Esophagus squamous epithelium (tissue), 5 donors: ENCODE measurements around the gene RUNX1. TPM values are rescaled to one million over a fixed set of nuclear protein-coding genes. Genes with fewer than 3 reads are reported as not detected.

Experiments
- DNase-seq: peaks from one replicate; lab custom pipeline; 2025; lab: John Stamatoyannopoulos, UW
- H3K27ac ChIP-seq, 4 donors: fragments of 200-600 bp; sonication (generic); one replicate each; pipeline ENCODE4 v1.5.1; 2016 to 2019; ENCODE audit warnings: mild to moderate bottlenecking in 1 of 4
- H3K27me3 ChIP-seq, 4 donors: fragments of 200-600 bp; sonication (generic); 1 replicate in 3 of 4; 2 replicates in 1 of 4; pipeline versions ENCODE4 v1.5.1 to v1.6.0; 2017 to 2021; ENCODE audit warnings: antibody characterized with exemption in 1 of 4
- H3K36me3 ChIP-seq, 3 donors: fragments of 200-600 bp; sonication (generic); one replicate each; pipeline ENCODE4 v1.5.1; 2016 to 2019
- H3K4me1 ChIP-seq, 3 donors: fragments of 200-600 bp; sonication (generic); one replicate each; pipeline ENCODE4 v1.5.1; 2017 to 2019
- H3K4me3 ChIP-seq, 4 donors: fragments of 200-600 bp; sonication (generic); 1 replicate in 3 of 4; 2 replicates in 1 of 4; pipeline ENCODE4 v1.5.1; 2016 to 2019; ENCODE audit warnings: mild to moderate bottlenecking in 2 of 4, moderate library complexity in 1 of 4
- H3K9me3 ChIP-seq, 3 donors: fragments of 200-600 bp; sonication (generic); one replicate each; pipeline ENCODE4 v1.5.1; 2016 to 2019
- POLR2A ChIP-seq, 4 donors: fragments of 450-650 bp; IDR thresholded peaks; one replicate each; pipeline ENCODE4 v1.6.1; 2017; ENCODE audit warnings: antibody characterized with exemption in 4 of 4, mild to moderate bottlenecking in 4 of 4, moderate library complexity in 3 of 4
- WGBS, 2 donors: methylation state at CpG; one replicate each; pipeline ENCODE4 v1.1.5; 2018; 5-methylcytosine and 5-hydroxymethylcytosine counted together
- intact Hi-C: fragments of 100-400 bp; cut with DNase I; formaldehyde crosslinking; loops from one replicate; pipeline ENCODE4 v1.15.0; 2022
- total RNA-seq, 4 donors: library from RNA; depleted of rRNA; stranded (reverse); fragments of >200 nt; gene quantifications; one replicate each; pipeline ENCODE4 v1.1.0, GENCODE V29; 2016
- TF ChIP-seq, protein P1 (sequence below), 6 experiments: fragments of 450-650 bp in 4 of 6; fragments of 200-600 bp in 2 of 6; sonication (generic) in 2 of 6; IDR thresholded peaks; one replicate each; pipeline ENCODE4 v1.5.1; 2016 to 2019; ENCODE audit warnings: antibody characterized with exemption in 6 of 6, mild to moderate bottlenecking in 4 of 6, moderate library complexity in 4 of 6
- donor health status: DM: yes; HTN: yes; CAD: no.

The RUNX1 gene
- total RNA-seq, 4 donors from 2014 or later = 8.2 to 25.4 (median 18.3) TPM

DNA sequence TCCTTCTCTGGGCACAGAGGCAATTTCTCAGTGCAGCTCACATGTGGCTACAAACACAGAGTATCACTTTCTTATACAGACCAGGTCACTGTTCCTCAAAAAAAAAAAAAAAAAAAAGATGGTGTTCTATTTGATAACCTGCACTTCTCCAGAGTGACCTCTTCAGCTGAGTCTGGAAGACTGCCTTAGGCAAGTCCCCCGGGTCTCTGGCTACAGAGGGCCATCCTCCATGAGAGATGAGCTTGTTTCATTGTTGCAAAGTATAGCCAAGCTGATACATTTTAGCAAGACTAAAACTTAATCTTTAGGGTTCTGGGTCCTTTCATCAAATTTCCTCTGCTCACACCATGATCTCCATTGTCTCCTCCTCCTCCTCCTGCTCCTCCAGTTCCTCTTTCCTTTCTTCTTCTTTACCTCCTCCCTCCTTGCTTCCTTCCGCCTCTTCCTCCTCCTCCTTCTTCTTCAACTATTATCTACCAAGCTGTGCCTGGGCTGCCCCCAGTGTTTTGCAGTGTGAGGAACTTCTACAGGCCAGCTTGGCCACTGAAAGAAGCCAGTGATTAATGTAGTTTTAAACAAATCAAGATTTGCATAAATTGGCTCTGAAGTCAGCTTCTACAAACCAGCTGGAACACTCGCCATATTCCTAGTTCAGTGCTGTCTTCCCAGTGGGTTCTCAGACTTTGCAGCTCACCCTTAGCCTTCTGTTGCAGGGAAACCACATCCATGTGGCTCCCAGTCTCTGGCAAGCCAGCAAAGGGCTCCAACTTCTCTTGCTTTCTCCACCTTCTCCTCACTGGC, 139.4 kb downstream of the RUNX1 start:
- TF ChIP-seq, protein P1, sequence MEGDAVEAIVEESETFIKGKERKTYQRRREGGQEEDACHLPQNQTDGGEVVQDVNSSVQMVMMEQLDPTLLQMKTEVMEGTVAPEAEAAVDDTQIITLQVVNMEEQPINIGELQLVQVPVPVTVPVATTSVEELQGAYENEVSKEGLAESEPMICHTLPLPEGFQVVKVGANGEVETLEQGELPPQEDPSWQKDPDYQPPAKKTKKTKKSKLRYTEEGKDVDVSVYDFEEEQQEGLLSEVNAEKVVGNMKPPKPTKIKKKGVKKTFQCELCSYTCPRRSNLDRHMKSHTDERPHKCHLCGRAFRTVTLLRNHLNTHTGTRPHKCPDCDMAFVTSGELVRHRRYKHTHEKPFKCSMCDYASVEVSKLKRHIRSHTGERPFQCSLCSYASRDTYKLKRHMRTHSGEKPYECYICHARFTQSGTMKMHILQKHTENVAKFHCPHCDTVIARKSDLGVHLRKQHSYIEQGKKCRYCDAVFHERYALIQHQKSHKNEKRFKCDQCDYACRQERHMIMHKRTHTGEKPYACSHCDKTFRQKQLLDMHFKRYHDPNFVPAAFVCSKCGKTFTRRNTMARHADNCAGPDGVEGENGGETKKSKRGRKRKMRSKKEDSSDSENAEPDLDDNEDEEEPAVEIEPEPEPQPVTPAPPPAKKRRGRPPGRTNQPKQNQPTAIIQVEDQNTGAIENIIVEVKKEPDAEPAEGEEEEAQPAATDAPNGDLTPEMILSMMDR (IDR thresholded peaks at IDR 0.05) = no peak
- TF ChIP-seq POLR2A (IDR thresholded peaks at IDR 0.05) = no peak
- WGBS, 2 donors = 45 to 72% methylated on average over 3 of the region's 3 CpGs
- Histone ChIP-seq H3K27me3 (peaks cover 0 to 33% (median 0%) of the 10 kb centered on the region in 4 donors), H3K4me3 (no peak overlapping the region), H3K9me3 (no peaks in the 10 kb centered on the region), H3K4me1 (no peaks in the 10 kb centered on the region), H3K27ac (no peak overlapping the region), H3K36me3 (no peaks in the 10 kb centered on the region)
- intact Hi-C loops = no loop called here
- DNase-seq = no peak

DNA sequence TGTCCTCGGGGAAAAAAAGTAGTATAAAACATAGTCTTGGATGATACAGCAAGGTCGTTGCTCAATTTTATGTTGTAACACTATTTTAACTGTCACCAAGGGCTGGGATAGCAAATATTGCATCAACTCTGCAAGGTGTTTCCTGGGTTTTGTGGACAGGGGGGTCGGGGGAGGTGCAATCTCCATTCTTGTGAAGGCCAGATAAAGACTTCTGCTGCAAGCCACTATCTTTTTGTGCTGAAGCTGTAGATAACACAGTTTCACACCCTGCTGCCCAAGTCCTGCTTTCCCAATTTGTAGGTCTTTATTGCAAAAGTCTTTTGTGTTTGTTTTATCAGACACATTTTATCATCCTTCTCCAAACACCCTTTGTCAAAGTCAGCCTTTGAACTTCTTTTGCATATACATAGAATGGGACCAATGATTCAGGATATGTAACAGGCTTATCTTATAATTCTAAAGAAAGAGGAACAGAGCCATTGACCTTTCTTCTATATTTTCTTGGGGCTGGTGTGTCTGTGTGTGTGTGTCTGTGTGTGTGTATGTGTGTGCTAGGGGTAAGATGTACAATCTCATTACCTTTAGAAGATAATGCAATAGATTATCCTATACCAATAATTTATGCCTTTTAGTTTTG, 140.6 kb downstream of the RUNX1 start:
- Histone ChIP-seq H3K36me3 (no peaks in the 10 kb centered on the region), H3K27ac (no peak overlapping the region), H3K27me3 (peaks cover 0 to 30% (median under 1%) of the 10 kb centered on the region in 4 donors), H3K4me1 (no peaks in the 10 kb centered on the region), H3K9me3 (no peaks in the 10 kb centered on the region), H3K4me3 (no peak overlapping the region)
- no peak for DNase-seq
- TF ChIP-seq, protein P1 (IDR thresholded peaks at IDR 0.05) = no peak
- no peak for TF ChIP-seq POLR2A (IDR thresholded peaks at IDR 0.05)
- intact Hi-C loops = no loop called here
- WGBS, 2 donors = 28 to 36% methylated on average over 3 of the region's 3 CpGs

DNA sequence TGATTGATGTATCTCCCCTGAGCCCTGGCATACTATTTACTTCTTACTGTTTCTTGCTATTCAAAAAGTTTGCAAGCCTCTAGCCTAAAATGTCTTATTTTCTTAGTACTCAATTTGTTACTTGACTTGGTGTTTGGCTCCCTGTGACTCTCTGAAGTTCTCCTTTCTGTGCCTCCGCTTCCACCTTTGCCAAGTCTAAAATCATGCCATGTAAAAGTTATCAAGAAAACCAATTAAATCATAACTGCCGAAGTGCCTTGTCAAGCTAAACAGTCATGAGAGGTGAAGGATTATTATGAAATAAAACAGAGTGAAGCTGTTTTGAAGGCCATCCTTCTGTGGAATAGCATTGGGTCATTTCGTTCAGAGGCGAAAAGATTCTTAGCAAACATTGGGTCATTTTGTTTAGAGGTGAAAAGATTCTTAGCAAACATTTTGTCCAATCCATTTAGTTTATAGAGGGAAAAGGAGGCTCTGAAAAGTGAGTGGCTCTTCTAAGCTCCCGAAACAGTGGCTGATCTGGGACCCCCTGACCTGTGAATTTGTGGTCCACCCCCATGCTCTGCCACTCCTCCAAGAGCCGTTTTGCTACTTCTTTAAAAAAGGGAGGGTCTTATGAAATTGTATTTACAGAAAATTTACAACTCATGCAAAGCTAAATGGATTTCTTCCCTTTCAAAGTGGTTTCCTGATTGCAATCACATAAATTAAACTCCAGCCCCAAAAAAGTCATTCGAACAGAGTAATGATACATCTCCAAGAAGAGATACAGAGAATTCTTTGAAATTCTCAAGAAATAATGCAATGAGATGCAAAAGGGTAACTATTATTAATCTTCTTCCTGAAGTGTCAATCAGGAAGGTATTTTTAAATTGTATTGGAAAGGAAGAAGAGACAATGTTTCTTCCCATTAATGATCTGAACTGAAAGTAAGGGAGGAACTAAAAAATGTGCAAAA, 141.4 kb downstream of the RUNX1 start:
- Histone ChIP-seq H3K4me1 (no peaks in the 10 kb centered on the region), H3K36me3 (no peaks in the 10 kb centered on the region), H3K27ac (no peak overlapping the region), H3K9me3 (no peaks in the 10 kb centered on the region), H3K27me3 (peaks cover 0 to 23% (median 1%) of the 10 kb centered on the region in 4 donors), H3K4me3 (no peak overlapping the region)
- no peak for TF ChIP-seq POLR2A (IDR thresholded peaks at IDR 0.05)
- TF ChIP-seq, protein P1 (IDR thresholded peaks at IDR 0.05) = no peak
- 65 to 67% methylated on average over 7 of the region's 7 CpGs for WGBS, 2 donors
- intact Hi-C loops = no loop called here
- DNase-seq = no peak

DNA sequence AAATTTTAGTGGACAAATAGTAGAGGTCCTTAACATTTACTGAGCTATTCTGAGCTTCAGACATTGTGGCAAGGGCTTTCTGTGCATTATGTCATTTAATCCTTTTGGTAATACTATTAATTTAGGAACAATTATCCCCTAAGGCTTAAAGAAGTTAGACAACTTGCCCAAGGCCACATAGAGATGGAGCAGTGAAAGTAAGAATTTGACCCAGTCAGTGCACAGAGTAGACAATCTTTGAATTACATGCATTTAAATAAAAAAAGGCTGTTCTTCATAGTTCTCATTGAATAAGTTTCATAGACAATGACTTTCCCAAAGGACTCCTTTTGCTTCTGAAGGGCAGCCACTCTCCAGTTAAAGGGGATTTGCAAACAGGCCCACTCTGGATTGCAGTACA, 142.7 kb downstream of the RUNX1 start:
- TF ChIP-seq, protein P1 (IDR thresholded peaks at IDR 0.05) = no peak
- TF ChIP-seq POLR2A (IDR thresholded peaks at IDR 0.05) = no peak
- no peak for DNase-seq
- Histone ChIP-seq H3K27me3 (peaks cover 0 to 12% (median 1%) of the 10 kb centered on the region in 4 donors), H3K27ac (no peak overlapping the region), H3K9me3 (no peaks in the 10 kb centered on the region), H3K4me3 (no peak overlapping the region), H3K36me3 (no peaks in the 10 kb centered on the region), H3K4me1 (no peaks in the 10 kb centered on the region)
- intact Hi-C loops = no loop called here
